ENCODE data around the gene CEP170B.
"Not testable (repeated sequence)": the region's sequence is repeated elsewhere in the genome, so short reads cannot be mapped to it uniquely, and the experiment has no call there.

CEP170B gene

DNA sequence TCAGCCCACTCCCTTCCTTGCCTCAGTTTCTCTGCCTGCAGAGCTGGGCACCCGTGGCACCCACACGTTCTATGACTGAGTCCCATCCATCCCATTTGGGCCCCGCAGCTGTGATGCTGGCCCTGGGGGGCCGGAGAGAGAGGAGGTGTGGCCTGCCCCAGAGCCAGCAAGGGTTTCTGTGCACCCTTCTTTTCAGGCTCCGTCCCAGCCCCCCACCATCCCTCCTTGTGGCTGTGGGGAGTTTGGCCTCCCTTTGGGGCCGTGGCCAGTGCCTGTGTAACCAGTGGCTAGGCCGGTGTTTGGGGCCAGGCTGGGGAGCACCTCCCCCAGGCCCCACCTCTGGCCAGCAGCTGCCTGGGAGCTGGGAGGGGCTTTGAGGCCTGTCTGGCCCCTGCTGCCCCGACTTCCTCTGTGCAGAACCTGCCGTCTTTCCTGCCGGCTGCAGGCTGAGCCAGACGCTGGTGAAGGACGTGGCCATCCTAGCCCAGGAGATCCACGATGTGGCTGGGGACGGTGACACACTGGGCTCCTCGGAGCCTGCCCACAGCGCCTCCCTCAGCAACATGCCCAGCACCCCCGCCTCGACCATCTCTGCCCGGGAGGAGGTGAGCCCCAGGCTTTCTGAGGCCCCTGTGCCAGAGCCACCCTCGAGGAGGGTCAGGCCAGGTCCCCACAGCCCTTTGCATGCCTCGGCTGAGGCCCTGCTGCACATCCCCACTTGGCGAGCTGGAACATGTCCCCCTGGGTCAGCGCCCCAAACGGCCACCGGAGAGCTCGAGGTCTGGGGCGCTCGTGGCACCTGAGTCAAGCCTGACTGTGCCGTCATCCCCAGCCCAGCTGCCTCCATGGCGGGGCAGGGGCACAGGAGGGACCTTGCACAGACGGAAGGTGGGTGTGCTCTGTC, 27.7 kb downstream of the CEP170B start:
- no peak for FAIRE-seq

DNA sequence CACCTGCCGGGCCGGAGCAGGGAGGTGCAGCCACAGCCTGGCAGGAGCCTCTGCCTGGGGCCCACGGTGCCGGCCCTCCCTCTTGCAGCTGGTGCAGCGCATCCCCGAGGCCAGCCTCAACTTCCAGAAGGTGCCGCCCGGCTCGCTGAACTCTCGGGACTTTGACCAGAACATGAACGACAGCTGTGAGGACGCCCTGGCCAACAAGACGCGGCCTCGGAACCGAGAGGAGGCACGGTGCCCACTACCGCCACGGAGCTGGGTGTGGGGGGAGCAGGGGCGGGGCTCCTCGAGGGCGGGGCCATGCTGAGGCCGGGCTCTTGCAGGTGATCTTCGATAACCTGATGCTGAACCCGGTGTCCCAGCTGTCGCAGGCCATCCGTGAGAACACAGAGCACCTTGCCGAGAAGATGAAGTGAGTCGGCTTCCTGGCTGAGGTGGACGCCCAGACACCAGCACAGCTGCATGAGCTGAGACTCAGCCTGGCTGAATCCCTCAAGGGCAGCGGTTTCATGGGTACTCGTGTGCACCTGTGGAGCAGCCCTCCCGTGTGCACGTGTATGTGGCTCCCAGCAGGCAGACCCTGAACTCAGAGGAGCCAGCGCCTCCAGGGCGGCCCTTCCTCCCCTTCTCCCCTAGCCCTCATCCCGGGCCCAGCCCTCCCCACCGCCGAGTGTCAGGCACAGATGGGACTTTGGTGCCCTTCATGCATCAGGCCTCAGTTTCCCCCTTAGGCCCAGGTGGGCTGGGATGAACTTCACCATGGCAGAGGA, 28.6 kb downstream of the CEP170B start:
- FAIRE-seq: no peak

GRCh38 chr14:104894331-104895206, 29.5 kb downstream of the CEP170B start:
- no peak for FAIRE-seq

GRCh38 chr14:104895207-104895785, 30.2 kb downstream of the CEP170B start:
- no peak for FAIRE-seq

GRCh38 chr14:104895786-104896661, 31.0 kb downstream of the CEP170B start:
- no peak for FAIRE-seq

DNA sequence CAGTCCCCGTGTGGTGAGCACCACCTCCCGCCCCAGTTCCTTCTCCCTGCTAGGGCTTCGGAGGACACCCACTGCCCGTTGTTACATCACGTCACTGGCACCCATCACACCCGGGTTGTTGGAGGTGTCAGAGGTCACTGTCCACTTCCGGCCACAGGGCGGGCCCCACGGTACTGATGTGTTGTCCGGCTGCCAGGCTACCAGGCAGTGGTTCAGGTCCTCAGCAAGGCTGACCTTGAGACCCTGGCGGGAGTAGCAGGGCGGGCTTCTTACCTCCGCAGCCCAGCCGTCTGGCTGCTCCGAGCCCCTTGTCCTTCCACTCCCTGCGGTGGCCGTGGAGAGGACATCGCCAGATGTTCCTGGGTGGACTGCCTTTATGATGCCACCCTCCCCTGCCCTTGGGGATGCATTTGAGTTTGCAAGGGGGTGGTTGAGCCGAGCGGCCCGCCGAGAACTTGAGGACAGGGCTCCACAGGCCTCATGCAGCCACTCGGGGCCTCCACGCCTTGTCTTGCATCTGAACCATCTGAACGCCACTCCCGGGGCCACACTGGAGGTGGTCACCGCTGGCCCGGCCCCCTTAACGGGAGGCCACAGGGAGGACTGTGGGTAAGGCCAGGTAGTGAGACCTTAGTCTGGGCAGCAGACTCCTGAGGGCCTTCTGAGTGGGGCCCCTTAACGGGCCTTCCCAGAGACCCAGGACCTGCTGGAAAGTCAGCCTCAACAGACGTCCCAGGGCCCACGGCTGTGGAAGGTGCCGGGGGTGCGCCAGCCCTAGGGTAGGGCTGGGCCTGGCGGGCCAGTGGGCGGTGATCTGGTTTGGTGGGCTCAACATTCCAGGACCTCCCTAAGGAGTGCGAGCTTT, 32.5 kb downstream of the CEP170B start:
- FAIRE-seq: no peak

DNA sequence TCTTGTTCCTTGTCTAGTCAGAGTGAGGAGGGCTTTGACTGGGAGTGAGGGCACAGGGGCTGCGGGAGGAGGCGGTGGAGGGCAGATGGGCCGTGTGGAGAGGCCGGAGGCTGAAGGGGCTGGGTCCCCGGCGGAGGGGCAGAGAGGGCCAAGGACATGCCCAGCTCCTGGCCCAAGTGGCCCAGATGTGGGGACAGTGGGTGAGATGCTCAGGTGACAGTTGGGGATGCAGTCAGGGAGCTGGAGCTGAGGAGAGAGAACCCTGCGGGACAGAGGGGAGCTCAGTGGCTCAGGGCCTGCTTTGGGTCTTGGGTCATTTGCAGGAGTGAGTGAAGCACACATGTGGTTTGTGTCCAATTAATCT, 33.1 kb downstream of the CEP170B start:
- no peak for FAIRE-seq

DNA sequence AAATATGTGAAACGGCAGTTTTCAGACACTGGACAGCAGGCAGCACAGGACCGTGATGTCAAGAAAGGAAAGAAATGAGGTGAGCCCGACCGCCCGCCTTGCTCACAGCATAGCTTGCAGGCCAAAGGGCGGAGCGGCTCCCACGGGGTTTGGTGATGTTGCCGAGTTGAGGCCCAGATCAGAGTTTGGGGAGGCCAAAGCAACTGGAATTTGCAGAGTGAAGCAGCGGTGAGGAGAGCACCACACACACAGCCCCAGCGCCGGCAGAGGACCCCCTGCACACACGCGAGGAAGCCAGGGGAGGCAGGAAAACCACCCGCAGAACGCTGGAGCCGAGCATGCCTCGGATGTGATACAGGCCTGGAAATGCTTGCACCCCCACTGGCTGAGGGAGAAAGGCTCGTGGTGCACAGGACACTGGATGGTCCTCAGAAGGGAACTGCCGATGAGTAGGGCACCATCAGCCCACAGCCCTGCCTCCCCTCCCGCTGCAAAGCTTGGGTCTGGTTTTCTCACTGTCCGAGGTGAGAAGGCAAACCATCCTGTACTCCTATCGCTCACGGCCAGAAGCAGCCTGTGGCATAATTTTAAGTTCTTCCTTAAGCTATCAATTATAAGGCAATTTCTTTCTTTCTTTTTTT, 33.9 kb downstream of the CEP170B start:
- no peak for FAIRE-seq

DNA sequence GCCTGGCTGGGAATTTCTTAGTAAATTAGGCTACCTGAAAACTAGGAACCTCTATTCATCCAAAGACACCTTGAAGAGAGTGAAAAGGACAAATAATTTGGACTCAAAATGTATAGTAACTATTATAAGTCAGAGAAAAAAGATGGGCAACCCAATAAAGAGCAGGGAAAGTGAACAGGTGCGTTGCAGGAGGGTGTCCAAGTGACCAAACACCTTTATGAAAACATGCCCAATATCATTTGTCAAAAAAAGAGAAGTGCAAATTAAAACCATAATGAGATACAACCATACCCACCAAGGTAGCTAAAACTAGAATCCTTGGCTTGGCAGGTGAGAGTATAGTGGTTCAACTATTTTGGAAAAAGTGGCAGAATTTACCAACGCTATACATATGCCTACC, 34.7 kb downstream of the CEP170B start:
- FAIRE-seq: no peak

DNA sequence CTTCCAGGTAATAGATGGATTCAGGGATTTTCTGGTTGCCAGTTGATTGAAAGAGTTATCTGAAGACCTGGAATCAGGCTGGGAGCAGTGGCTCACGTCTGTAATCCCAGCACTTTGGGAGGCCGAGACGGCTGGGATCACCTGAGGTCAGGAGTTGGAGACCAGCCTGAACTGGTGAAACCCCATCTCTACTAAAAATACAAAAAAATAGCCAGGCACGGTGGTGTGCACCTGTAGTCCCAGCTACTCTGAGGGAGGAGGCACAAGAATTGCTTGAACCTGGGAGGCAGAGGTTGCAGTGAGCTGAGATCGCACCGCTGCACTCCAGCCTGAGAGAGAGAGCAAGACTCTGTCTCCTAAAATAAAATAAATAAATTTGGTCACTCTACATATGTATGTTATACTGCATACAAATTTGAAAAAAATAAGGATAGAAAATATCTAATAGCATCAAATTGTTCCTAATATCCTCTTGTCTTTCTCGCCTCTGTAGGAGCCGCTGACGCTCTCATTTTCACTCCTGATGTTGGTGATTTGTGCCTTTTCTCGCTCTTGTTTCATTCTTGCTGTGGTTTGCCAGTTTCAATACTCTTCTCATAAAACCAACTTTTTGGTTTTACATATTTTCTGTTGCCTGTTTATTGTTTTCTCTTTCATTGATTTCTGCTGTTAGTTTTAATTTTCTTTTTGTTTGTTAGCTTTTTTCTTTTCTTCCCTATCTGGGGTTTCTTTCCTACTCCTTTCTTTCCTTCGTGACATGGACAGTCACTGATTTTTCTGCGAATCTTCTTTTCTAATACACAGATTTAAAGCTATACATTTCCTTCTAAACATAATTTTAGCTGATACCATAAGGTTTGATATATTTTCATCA, 35.8 kb downstream of the CEP170B start:
- no peak for FAIRE-seq

DNA sequence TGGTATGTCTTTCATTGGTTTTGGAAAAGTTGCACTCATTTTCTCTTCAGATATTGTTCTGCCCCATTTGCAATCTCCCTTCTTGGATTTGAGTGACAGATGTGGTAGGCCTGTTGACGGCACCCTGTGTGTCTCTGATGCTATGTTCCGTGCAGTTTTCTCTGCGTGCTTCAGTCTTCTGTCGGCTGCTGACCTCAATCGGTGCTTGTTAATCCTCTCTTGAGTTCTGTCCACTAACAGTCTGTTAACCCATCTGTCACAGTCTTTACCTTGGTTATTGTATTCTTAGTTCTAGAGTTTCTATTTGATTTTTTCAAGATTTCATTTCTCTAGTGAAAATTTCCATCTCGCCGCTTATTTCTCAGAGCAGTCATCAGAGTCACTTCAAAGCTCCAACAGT, 38.9 kb downstream of the CEP170B start:
- no peak for FAIRE-seq

DNA sequence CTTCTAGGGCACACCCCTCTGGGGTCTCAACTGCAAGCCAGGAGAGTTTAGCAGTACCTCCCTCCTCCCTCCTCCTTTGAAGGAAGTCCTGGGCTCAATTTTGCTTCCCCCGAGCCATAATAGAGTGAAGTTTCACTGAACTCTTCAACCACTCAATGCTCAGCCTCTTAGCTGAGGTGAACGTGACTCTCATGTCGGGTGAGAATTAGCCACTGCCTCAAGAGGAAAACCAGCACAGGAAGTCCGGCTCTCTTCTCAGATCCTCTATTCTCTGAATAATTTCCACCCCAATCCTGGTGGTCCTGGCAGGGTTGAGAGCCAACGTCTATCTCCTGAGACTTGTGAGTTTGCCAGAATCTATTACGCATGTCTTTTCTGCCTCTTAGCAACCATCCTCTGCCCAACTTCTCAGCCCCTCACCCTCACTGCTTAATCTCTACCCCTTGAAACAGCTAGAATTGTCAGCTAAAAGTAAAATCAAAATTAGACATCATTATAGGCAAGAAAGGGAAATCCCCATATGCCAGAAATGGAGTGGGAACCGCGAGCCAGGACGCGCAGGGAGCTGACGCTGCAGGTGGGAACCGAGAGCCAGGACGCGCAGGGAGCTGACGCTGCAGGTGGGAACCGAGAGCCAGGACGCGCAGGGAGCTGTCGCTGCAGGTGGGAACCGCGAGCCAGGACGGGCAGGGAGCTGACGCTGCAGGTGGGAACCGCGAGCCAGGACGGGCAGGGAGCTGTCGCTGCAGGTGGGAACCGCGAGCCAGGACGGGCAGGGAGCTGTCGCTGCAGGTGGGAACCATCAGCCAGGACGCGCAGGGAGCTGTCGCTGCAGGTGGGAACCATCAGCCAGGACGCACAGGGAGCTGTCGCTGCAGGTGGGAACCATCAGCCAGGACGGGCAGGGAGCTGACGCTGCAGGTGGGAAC, 39.8 kb downstream of the CEP170B start:
- FAIRE-seq: not testable (repeated sequence)

- FAIRE-seq: not testable (repeated sequence)
These were observed 40.5 kb downstream of the CEP170B start for GRCh38 chr14:104905579-104905933.

DNA sequence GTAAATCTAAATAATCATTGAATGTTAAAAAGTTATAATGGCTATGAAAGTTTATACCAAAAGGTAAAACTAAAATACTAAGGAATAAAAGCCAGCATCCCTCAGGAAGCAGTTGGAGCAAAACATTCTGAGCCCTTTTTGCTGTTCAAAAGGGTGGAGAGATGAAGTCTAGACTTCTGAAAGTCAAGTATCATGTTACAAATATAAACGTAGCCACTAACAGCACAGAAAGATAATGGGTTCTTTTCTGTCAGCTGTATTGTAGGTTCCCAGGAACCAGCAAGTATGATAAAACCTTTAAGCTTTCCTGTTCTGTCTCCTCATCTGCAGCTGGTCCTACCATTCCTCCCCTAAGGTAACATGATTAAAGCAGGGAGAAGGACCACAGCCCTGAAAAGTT, 43.2 kb downstream of the CEP170B start:
- FAIRE-seq: no peak

GRCh38 chr14:104912053-104912452, 47.0 kb downstream of the CEP170B start:
- FAIRE-seq: no peak

GRCh38 chr14:104913435-104913834, 48.4 kb downstream of the CEP170B start:
- FAIRE-seq: no peak

- no peak for FAIRE-seq
These were observed 52.0 kb downstream of the CEP170B start for GRCh38 chr14:104917116-104917515.

DNA sequence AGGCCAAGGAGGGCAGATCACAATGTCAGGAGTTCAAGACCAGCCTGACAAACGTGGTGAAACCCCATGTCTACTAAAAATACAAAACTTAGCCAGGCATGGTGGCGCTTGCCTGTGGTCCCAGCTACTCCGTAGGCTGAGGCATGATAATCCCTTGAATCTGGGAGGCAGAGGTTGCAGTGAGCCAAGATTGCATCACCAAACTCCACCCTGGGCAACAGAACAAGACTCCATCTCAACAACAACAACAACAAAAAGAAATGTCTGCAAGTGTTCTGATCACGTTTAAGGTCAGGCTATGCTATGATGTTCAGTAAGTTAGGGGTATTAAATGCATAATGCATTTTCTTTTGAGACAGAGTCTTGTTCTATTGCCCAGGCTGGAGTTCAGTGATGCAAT, 52.9 kb downstream of the CEP170B start:
- FAIRE-seq: no peak

All from colon (tissue), 2 donors.